ENCODE results near the gene RPS5.
A peak's percentile ranks its signal among the peaks of the same experiment; 100 is the strongest.
"Not testable (repeated sequence)": the region's sequence is repeated elsewhere in the genome, so short reads cannot be mapped to it uniquely, and the experiment has no call there.

Gene RPS5

GRCh38 chr19:58407658-58408151, 20.6 kb downstream of the RPS5 start:
- DNase-seq: no peak

- DNase-seq: peak; percentile 100
Observed at GRCh38 chr19:58408152-58409009, 21.3 kb downstream of the RPS5 start, which contains the start of gene ZNF584. TSS of gene ZNF584 (plus strand) at chr19:58408649. CDS start at chr19:58409148, 499 bp downstream.

GRCh38 chr19:58409010-58409790, 22.1 kb downstream of the RPS5 start:
- peak; percentile 65 for DNase-seq

DNA sequence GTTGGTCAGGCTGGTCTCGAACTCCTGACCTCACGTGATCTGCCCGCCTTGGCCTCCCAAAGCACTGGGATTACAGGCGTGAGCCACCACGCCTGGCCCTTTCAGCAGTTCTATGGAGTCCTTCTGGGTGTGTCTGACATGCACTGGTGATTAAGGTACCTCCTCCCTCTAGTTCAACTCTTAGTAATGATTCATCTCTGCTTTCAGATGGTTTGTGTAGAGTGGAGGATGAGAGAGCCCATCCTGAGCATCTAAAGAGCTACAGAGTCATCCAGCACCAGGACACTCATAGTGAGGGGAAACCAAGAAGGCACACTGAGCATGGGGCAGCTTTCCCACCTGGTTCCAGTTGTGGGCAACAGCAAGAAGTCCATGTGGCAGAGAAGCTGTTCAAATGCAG, 29.5 kb downstream of the RPS5 start:
- DNase-seq: no peak

DNA sequence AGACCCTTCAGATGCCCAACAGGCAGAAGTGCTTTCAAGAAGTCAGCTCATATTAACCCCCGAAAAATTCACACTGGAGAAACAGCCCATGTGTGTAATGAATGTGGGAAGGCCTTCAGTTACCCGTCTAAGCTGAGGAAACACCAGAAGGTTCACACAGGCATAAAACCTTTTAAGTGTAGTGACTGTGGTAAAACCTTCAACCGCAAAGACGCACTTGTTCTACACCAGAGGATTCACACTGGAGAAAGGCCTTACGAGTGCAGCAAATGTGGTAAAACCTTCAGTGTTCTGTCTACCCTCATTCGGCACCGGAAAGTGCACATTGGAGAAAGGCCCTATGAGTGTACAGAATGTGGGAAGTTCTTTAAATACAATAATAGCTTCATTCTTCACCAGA, 30.0 kb downstream of the RPS5 start:
- DNase-seq: no peak

DNA sequence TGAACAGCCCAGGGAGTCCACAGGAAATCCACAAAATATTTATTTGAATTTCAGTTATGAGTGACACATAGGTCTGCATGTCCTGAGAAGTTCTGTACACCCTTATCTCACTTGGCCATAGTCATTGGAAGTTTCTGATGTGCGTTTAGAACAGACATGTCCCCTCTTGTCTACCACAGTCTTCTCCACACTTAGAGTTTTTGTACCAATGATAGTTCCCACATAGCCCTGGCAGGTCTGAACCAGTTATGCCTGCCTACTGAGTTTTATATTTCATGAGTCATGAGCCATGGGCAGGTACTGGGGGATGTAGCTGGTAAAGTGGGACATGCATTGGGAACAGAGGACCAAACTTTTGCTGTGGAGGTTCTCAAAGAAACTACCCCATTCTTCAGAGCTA, 41.5 kb downstream of the RPS5 start:
- no peak for DNase-seq

DNA sequence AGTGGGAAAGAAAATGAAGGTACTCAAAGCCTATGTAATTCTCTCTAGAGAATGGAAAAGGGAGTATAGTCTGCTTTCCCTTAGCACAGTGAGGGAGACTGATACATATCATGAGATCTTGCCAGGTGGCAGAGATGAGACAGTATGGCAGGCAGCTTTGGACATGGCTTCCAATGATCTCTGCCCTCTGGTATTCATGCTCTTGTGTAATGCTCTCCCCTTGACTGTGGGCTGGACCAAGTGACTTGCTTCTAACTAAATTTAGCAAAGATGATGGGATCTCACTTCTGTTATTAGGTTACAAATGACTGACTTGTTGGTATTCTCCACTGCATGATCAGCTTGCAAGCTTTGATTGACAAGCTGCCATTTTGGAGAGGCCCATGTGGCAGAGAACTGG, 42.7 kb downstream of the RPS5 start:
- no peak for DNase-seq

DNA sequence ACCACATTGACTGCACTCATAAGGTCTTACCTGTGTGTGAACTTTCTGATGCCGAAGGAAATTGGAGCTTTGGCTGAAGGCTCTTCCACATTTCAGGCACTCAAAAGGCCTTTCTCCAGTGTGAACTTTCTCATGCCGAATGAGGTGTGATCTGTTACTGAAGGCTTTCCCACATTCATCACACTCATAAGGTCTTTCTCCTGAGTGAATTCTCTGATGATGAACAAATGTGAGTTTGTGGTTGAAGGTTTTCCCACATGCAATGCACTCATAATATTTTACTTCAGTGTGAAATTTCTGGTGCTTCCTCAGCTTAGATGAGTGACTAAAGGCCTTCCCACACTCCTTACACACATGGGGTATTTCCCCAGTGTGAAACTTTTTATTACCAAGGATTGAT, 47.1 kb downstream of the RPS5 start:
- no peak for DNase-seq

DNA sequence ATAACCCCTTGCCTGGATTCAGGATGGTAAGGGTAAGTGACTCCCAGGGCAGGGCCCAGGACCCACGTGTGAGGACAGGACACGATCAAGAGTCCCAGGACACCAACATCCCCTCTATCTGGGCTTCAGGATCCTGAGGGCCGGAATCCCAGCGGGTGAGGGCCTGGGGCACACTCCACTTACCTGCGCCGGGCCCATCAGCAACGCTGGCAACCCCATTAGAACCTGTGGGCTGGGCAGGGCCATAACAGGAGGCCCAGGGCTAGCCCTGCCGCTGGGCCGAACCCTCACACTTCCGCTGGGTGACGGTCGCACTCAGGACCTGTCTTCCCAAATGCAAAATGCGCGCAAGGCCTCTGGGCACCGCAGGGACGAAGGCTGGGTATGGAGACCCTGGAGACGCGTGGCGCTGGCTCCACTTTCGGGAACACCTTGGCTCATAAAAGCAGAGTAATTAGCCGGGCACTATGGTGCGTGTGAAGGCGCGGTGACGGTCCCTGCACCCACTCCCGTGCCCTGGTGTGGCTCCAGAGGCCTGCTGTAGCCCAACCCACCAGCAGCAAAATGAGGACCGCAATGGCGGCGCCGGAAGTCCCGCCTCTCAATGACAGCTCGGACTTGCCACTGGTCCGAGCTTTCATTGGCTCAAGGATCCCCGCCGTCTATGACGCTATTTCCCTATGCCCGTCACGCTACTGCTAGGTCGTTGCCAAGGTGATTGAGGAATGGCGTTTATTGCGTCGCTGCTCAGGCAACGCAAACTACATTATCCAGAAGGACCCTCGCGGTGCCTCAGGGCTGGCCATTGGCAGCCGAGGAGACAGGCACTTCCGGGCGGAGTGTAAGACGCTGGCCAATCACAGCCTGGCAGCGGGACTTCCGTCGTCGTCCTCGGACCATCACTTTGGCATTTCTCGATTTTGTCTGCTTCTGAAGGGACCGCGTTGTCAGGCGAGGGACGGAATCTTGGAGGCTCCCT, 52.8 kb downstream of the RPS5 start, which contains the start of gene ZNF132:
ZNF132 (minus strand) TSS at position 578 of the 979 bp plus-strand sequence; CDS start at position 246, 332 bp downstream.
- peak; percentile 91 for DNase-seq

- DNase-seq: no peak
Observed at GRCh38 chr19:58440556-58440955, 53.5 kb downstream of the RPS5 start.

DNA sequence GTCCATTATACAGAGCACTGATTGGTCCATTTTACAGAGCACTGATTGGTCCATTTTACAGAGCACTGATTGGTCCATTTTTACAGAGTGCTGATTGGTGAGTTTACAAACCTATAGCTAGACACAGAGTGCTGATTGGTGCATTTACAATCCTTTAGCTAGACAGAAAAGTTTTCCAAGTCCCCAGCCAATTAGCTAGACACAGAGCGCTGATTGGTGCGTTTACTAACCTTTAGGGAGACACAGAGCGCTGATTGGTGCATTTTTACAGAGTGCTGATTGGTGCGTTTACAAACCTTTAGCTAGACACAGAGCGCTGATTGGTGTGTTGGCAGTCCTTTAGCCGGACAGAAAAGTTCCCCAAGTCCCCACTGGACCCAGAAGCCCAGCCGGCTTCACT, 55.9 kb downstream of the RPS5 start:
- not testable (repeated sequence) for DNase-seq

Measured in NCI-H2227 treated with DMSO at 0.1 percent for 48 hours (cell line).